K562 (cell line): Measurements from ENCODE around the gene ICAM3. TPM values are rescaled to one million over a fixed set of nuclear protein-coding genes. Genes with fewer than 3 reads are reported as not detected.

Experiments
- CXXC5 ChIP-seq: fragments of 250-450 bp; sonication (Bioruptor Pico); IDR thresholded peaks from 2 replicates; pipeline ENCODE4 v1.8.0; 2022; ENCODE audit warnings: inconsistent platforms, mild to moderate bottlenecking, moderate library complexity
- DDX20 ChIP-seq: fragments of 450-650 bp; IDR thresholded peaks from 2 replicates; pipeline ENCODE4 v1.6.1; 2016; ENCODE audit warnings: missing genetic modification characterization, low read depth, mild to moderate bottlenecking, missing compliant biosample characterization, moderate library complexity
- ETS2 ChIP-seq: IDR thresholded peaks from 2 replicates; pipeline ENCODE4 v1.6.1; 2016; ENCODE audit warnings: borderline replicate concordance, missing genetic modification characterization, mild to moderate bottlenecking, moderate library complexity, missing compliant biosample characterization; ENCODE audit not compliant: poor library complexity, severe bottlenecking
- FOSL1 ChIP-seq: fragments of 200-800 bp; sonication (Bioruptor generic); conservative IDR thresholded peaks from 2 replicates; pipeline ENCODE4 v1.6.1; 2016; ENCODE audit warnings: missing genetic modification characterization, missing compliant biosample characterization
- MIER1 ChIP-seq: fragments of 450-650 bp; IDR thresholded peaks from 2 replicates; pipeline ENCODE4 v1.6.1; 2016; ENCODE audit warnings: antibody characterized with exemption, mild to moderate bottlenecking, low read depth
- NCOA4 ChIP-seq: fragments of 450-650 bp; IDR thresholded peaks from 2 replicates; pipeline ENCODE4 v1.6.1; 2018; ENCODE audit warnings: mild to moderate bottlenecking; ENCODE audit not compliant: partially characterized antibody
- NRF1 ChIP-seq, 2 experiments: fragments of 450-650 bp; IDR thresholded peaks in 1 of 2; conservative IDR thresholded peaks in 1 of 2; 2 replicates each; pipeline ENCODE4 v1.6.1; 2014; ENCODE audit warnings: mild to moderate bottlenecking in 2 of 2
- POLR2AphosphoS5 ChIP-seq: IDR thresholded peaks from 2 replicates; pipeline ENCODE4 v1.6.1; 2011; ENCODE audit warnings: mild to moderate bottlenecking, low read depth, low read length, moderate library complexity; ENCODE audit not compliant: control insufficient read depth, insufficient read depth
- RBBP5 ChIP-seq: fragments of 200-600 bp; sonication (generic); IDR thresholded peaks from 2 replicates; pipeline ENCODE4 v1.6.1; 2012; ENCODE audit warnings: borderline replicate concordance, mild to moderate bottlenecking, low read length, control low read depth, inconsistent platforms; ENCODE audit not compliant: insufficient read depth, poor library complexity, severe bottlenecking
- SLC30A9 ChIP-seq: fragments of 250-450 bp; sonication (Bioruptor Pico); IDR thresholded peaks from 2 replicates; pipeline ENCODE4 v1.8.0; 2022; ENCODE audit warnings: mild to moderate bottlenecking, moderate library complexity
- SP1 ChIP-seq: sonication (generic); formaldehyde crosslinking; IDR thresholded peaks from 2 replicates; pipeline ENCODE4 v1.8.1; 2022; ENCODE audit warnings: mild to moderate bottlenecking, missing genetic modification reagents
- SUPT5H ChIP-seq: fragments of 450-650 bp; IDR thresholded peaks from 2 replicates; pipeline ENCODE4 v1.6.1; 2016
- TCF3 ChIP-seq: sonication (generic); formaldehyde crosslinking; IDR thresholded peaks from 2 replicates; pipeline ENCODE4 v1.4.0; 2020; ENCODE audit warnings: mild to moderate bottlenecking, missing genetic modification reagents
- THAP12 ChIP-seq: fragments of 250-450 bp; sonication (Bioruptor Pico); IDR thresholded peaks from 2 replicates; pipeline ENCODE4 v1.9.0; 2021; ENCODE audit warnings: mild to moderate bottlenecking, inconsistent platforms
- ZBTB1 ChIP-seq: sonication (generic); formaldehyde crosslinking; IDR thresholded peaks from 2 replicates; pipeline ENCODE4 v1.8.1; 2023; ENCODE audit warnings: missing genetic modification reagents, low read depth, mild to moderate bottlenecking, borderline replicate concordance
- ZNF232 ChIP-seq: sonication (generic); formaldehyde crosslinking; IDR thresholded peaks from 2 replicates; pipeline ENCODE4 v1.8.0; 2022; ENCODE audit warnings: mild to moderate bottlenecking, missing genetic modification reagents
- ZNF3 ChIP-seq: fragments of 250-450 bp; sonication (Bioruptor Pico); IDR thresholded peaks from 2 replicates; pipeline ENCODE4 v1.5.0; 2021; ENCODE audit warnings: mild to moderate bottlenecking, moderate library complexity
- ZNF655 ChIP-seq: fragments of 250-450 bp; sonication (Bioruptor Pico); IDR thresholded peaks from 2 replicates; pipeline ENCODE4 v1.5.0; 2021
- ZNF766 ChIP-seq: fragments of 200-800 bp; sonication (Bioruptor generic); conservative IDR thresholded peaks from 2 replicates; pipeline ENCODE4 v1.6.1; 2016; ENCODE audit warnings: missing genetic modification characterization, missing compliant biosample characterization
- polyA plus RNA-seq, 8 experiments: library from polyadenylated mRNA; depleted of rRNA in 4 of 8; stranded (reverse) in 5 of 8; unstranded in 3 of 8; fragments of >200 nt; fragmentation: Nextera tagmentation in 2 of 8; fragmentation: Illumina TruSeq in 1 of 8; extraction: Ambion mirVana in 2 of 8; extraction: Trizol in 1 of 8; gene quantifications; 2 replicates each; pipeline versions ENCODE4 v1.2.1 to v1.2.3, GENCODE V29; 2011 to 2014; ENCODE audit warnings: inconsistent platforms in 1 of 8, missing spikeins in 1 of 8
- total RNA-seq, 7 experiments: library from RNA; depleted of rRNA in 6 of 7; stranded (reverse); fragments of >200 nt in 6 of 7; fragmentation: Illumina TruSeq in 2 of 7; extraction: Trizol in 2 of 7; gene quantifications; 2 replicates each; pipeline versions ENCODE4 v1.2.1 to v1.2.3, GENCODE V29; 2011 to 2021; ENCODE audit warnings: low replicate concordance in 1 of 7
- TF ChIP-seq, protein P1 (sequence below): fragments of 250-450 bp; sonication (Bioruptor Pico); IDR thresholded peaks from 2 replicates; pipeline ENCODE4 v1.6.1; 2021; ENCODE audit warnings: mild to moderate bottlenecking
- TF ChIP-seq, protein P2 (sequence below): sonication (generic); formaldehyde crosslinking; IDR thresholded peaks from 2 replicates; pipeline ENCODE4 v1.5.0; 2020; ENCODE audit warnings: missing genetic modification reagents
- TF ChIP-seq, protein P3 (sequence below): sonication (generic); formaldehyde crosslinking; IDR thresholded peaks from 2 replicates; pipeline ENCODE4 v1.9.0; 2022; ENCODE audit warnings: mild to moderate bottlenecking, missing genetic modification reagents

The ICAM3 gene
- total and polyA plus RNA-seq, 9 of the 15 experiments (the other 6 are each of a cell fraction or from before 2014, with no cell fraction given), result 6.5 to 39.5 (median 24.2) TPM

- TF ChIP-seq TCF3 (CRISPR knock-in tag) (peak; percentile 94), ETS2 (tag) (no peak), ZNF766 (CRISPR knock-in tag) (peak; percentile 54), THAP12 (CRISPR knock-in tag) (no peak), POLR2AphosphoS5 (peak; percentile 68), RBBP5 (peak; percentile 83), FOSL1 (tag) (peak; percentile 67), NRF1 (conservative IDR thresholded peaks at IDR 0.05 in 1 of 2, IDR thresholded peaks at IDR 0.05 in 1 of 2) (peak in 1 of 2 experiments; percentile 29; a peak in 3 of 4 replicates), SUPT5H (peak; percentile 64; the same call in 1 of the 2 replicates), ZNF232 (CRISPR knock-in tag) (no peak), CXXC5 (CRISPR knock-in tag) (peak; percentile 61), ZBTB1 (CRISPR knock-in tag) (no peak), SLC30A9 (CRISPR knock-in tag) (no peak), ZNF655 (CRISPR knock-in tag) (no peak), NCOA4 (no peak), MIER1 (no peak), SP1 (CRISPR knock-in tag) (peak; percentile 65), ZNF3 (CRISPR knock-in tag) (no peak), DDX20 (tag) (no peak)
- TF ChIP-seq, protein P1, sequence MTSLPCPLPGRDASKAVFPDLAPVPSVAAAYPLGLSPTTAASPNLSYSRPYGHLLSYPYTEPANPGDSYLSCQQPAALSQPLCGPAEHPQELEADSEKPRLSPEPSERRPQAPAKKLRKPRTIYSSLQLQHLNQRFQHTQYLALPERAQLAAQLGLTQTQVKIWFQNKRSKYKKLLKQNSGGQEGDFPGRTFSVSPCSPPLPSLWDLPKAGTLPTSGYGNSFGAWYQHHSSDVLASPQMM, result no peak
- TF ChIP-seq, protein P2, sequence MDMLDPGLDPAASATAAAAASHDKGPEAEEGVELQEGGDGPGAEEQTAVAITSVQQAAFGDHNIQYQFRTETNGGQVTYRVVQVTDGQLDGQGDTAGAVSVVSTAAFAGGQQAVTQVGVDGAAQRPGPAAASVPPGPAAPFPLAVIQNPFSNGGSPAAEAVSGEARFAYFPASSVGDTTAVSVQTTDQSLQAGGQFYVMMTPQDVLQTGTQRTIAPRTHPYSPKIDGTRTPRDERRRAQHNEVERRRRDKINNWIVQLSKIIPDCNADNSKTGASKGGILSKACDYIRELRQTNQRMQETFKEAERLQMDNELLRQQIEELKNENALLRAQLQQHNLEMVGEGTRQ (CRISPR knock-in tag), result no peak
- TF ChIP-seq, protein P3, sequence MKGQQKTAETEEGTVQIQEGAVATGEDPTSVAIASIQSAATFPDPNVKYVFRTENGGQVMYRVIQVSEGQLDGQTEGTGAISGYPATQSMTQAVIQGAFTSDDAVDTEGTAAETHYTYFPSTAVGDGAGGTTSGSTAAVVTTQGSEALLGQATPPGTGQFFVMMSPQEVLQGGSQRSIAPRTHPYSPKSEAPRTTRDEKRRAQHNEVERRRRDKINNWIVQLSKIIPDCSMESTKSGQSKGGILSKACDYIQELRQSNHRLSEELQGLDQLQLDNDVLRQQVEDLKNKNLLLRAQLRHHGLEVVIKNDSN (CRISPR knock-in tag), result 0 out of 2 replicates have a peak, but pooled peaks have one; percentile 7
Observed at GRCh38 chr19:10299545-10300458, 39.6 kb downstream of the ICAM3 start (continued).
